ENCODE data around the gene CMPK2.

DNA sequence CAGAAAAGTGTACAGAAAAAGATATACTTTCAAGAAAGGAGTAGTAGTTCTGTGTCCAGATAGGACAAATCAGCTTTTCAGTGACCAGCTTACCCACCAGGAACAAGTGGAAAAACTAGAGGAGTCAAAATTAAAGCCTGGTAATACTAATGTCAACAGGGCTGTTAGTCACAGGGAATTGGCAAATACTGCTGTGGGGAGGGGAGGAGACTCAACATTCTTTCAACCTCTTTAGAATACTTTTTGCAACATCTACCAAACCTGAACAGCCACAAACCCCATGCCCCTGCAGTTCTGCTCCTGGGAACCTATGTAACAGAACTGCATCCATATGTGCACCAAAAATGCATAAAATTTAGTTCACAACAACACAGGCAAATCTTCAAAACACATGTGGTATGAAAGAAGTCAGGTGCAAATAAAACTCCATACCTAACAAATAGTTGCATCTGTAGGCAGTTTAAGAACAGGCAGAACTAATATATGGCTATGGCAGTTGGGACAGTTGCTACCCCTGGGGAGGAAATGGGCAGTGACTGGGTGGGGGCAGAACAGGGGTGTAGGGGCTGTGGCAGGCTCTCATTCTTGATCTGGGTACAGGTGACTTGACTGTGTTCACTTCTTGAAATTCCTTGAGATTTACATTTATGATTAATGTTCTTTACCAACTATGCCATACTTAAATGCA is 9.7 kb downstream of the CMPK2 start:
- TF ChIP-seq YY1 (IDR thresholded peaks at IDR 0.05; ENCODE audit: borderline replicate concordance in 1 of 3, control insufficient read depth in 1 of 3, extremely low read depth in 1 of 3, insufficient read depth in 3 of 3, insufficient read length in 1 of 3, insufficient replicate concordance in 2 of 3, low read depth in 1 of 3, low read length in 2 of 3): no peak
- TF ChIP-seq, protein P1, sequence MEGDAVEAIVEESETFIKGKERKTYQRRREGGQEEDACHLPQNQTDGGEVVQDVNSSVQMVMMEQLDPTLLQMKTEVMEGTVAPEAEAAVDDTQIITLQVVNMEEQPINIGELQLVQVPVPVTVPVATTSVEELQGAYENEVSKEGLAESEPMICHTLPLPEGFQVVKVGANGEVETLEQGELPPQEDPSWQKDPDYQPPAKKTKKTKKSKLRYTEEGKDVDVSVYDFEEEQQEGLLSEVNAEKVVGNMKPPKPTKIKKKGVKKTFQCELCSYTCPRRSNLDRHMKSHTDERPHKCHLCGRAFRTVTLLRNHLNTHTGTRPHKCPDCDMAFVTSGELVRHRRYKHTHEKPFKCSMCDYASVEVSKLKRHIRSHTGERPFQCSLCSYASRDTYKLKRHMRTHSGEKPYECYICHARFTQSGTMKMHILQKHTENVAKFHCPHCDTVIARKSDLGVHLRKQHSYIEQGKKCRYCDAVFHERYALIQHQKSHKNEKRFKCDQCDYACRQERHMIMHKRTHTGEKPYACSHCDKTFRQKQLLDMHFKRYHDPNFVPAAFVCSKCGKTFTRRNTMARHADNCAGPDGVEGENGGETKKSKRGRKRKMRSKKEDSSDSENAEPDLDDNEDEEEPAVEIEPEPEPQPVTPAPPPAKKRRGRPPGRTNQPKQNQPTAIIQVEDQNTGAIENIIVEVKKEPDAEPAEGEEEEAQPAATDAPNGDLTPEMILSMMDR (IDR thresholded peaks at IDR 0.05 in 2 of 3, conservative IDR thresholded peaks at IDR 0.05 in 1 of 3; ENCODE audit: insufficient read depth in 2 of 3, low read depth in 1 of 3, low read length in 3 of 3): no peak
- no peak for TF ChIP-seq TEAD2 (tag; IDR thresholded peaks at IDR 0.05)
- TF ChIP-seq DIDO1 (tag; IDR thresholded peaks at IDR 0.05; ENCODE audit: low read depth): no peak
- no peak for TF ChIP-seq EGR1 (conservative IDR thresholded peaks at IDR 0.05)
- no peak for TF ChIP-seq ZNF24 (IDR thresholded peaks at IDR 0.05)
- no peak for TF ChIP-seq HNRNPLL (IDR thresholded peaks at IDR 0.05; ENCODE audit: low read depth, low read length, poor library complexity, severe bottlenecking)
- TF ChIP-seq, protein P2, sequence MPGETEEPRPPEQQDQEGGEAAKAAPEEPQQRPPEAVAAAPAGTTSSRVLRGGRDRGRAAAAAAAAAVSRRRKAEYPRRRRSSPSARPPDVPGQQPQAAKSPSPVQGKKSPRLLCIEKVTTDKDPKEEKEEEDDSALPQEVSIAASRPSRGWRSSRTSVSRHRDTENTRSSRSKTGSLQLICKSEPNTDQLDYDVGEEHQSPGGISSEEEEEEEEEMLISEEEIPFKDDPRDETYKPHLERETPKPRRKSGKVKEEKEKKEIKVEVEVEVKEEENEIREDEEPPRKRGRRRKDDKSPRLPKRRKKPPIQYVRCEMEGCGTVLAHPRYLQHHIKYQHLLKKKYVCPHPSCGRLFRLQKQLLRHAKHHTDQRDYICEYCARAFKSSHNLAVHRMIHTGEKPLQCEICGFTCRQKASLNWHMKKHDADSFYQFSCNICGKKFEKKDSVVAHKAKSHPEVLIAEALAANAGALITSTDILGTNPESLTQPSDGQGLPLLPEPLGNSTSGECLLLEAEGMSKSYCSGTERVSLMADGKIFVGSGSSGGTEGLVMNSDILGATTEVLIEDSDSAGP (CRISPR knock-in tag; IDR thresholded peaks at IDR 0.05): no peak
- no peak for TF ChIP-seq ZBTB33 (CRISPR knock-in tag; IDR thresholded peaks at IDR 0.05)
- no peak for TF ChIP-seq ZNF232 (CRISPR knock-in tag; IDR thresholded peaks at IDR 0.05)
- no peak for TF ChIP-seq EZH2 (IDR thresholded peaks at IDR 0.05; ENCODE audit: borderline replicate concordance, low read depth, low read length)

Data from K562 (cell line).